GM21526 (cell line): ENCODE measurements around the gene ANKRD44.
"Not testable (repeated sequence)": the region's sequence is repeated elsewhere in the genome, so short reads cannot be mapped to it uniquely, and the experiment has no call there.

Experiments
- ATAC-seq: cut with Tn5 transposase; IDR thresholded peaks from one replicate; pipeline ENCODE4 v1.9.1; 2021; ENCODE audit warnings: moderate library complexity; ENCODE audit not compliant: unreplicated experiment, low FRiP score

Gene ANKRD44

GRCh38 chr2:197310271-197310985, at the start of gene ANKRD44:
Gene ANKRD44, minus strand, starts transcription at chr2:197310780. Its CDS starts 176 bp downstream, at chr2:197310604.
- ATAC-seq: peak; percentile 67

- no peak for ATAC-seq
These were observed 49.3 kb upstream of the ANKRD44 start for GRCh38 chr2:197359859-197360258.

- no peak for ATAC-seq
These were observed 48.4 kb upstream of the ANKRD44 start for GRCh38 chr2:197358931-197359330.

GRCh38 chr2:197357986-197358385, 47.4 kb upstream of the ANKRD44 start:
- no peak for ATAC-seq

- no peak for ATAC-seq
These were observed 45.6 kb upstream of the ANKRD44 start for GRCh38 chr2:197356136-197356535.

- no peak for ATAC-seq
These were observed 43.6 kb upstream of the ANKRD44 start for GRCh38 chr2:197354169-197354558.

- no peak for ATAC-seq
These were observed 43.0 kb upstream of the ANKRD44 start for GRCh38 chr2:197353393-197354168.

- ATAC-seq: no peak
These were observed 39.1 kb upstream of the ANKRD44 start for GRCh38 chr2:197349699-197350098.

GRCh38 chr2:197348721-197349360, 38.3 kb upstream of the ANKRD44 start:
- ATAC-seq: no peak

- no peak for ATAC-seq
These were observed 35.3 kb upstream of the ANKRD44 start for GRCh38 chr2:197345846-197346370.

- ATAC-seq: not testable (repeated sequence)
These were observed 33.4 kb upstream of the ANKRD44 start for GRCh38 chr2:197343968-197344367.

GRCh38 chr2:197340591-197340990, 30.0 kb upstream of the ANKRD44 start:
- no peak for ATAC-seq

- no peak for ATAC-seq
These were observed 29.1 kb upstream of the ANKRD44 start for GRCh38 chr2:197339496-197340220.

- no peak for ATAC-seq
These were observed 28.4 kb upstream of the ANKRD44 start for GRCh38 chr2:197339016-197339415.

- ATAC-seq: no peak
These were observed 22.1 kb upstream of the ANKRD44 start for GRCh38 chr2:197332641-197333040.

- no peak for ATAC-seq
These were observed 17.9 kb upstream of the ANKRD44 start for GRCh38 chr2:197328461-197328860.

GRCh38 chr2:197327472-197328098, 17.0 kb upstream of the ANKRD44 start:
- ATAC-seq: no peak

GRCh38 chr2:197327073-197327471, 16.5 kb upstream of the ANKRD44 start:
- no peak for ATAC-seq

GRCh38 chr2:197324801-197325200, 14.2 kb upstream of the ANKRD44 start:
- ATAC-seq: peak; percentile 54
